HG03442 (cell line): Measurements from ENCODE around the gene KCNK18.

Experiments
- ATAC-seq: cut with Tn5 transposase; IDR thresholded peaks from one replicate; pipeline ENCODE4 v1.9.1; 2021; ENCODE audit warnings: mild to moderate bottlenecking, moderate library complexity; ENCODE audit not compliant: unreplicated experiment

KCNK18 gene

GRCh38 chr10:117249493-117250093 is 52.3 kb downstream of the KCNK18 start:
- ATAC-seq, result no peak

- no peak for ATAC-seq
Observed at GRCh38 chr10:117250411-117250810, 53.1 kb downstream of the KCNK18 start.

GRCh38 chr10:117253908-117254307 is 56.6 kb downstream of the KCNK18 start:
- no peak for ATAC-seq

- ATAC-seq, result no peak
Observed at GRCh38 chr10:117254338-117254737, 57.0 kb downstream of the KCNK18 start.

- ATAC-seq, result no peak
Observed at GRCh38 chr10:117254774-117255735, 57.8 kb downstream of the KCNK18 start.

- no peak for ATAC-seq
Observed at GRCh38 chr10:117255835-117256460, 58.7 kb downstream of the KCNK18 start.

GRCh38 chr10:117256910-117257309 is 59.6 kb downstream of the KCNK18 start:
- ATAC-seq, result no peak

- ATAC-seq, result no peak
Observed at GRCh38 chr10:117257721-117258120, 60.4 kb downstream of the KCNK18 start.

GRCh38 chr10:117259279-117259678 is 62.0 kb downstream of the KCNK18 start:
- ATAC-seq, result no peak
